Measurements from ENCODE around the gene LANCL2.

- TF ChIP-seq CTCF (IDR thresholded peaks at IDR 0.05) (no peak), POLR2A (IDR thresholded peaks at IDR 0.05) (no peak)
Observed at GRCh38 chr7:55441002-55441401, 75.9 kb downstream of the LANCL2 start.
